Smooth muscle cell (in vitro differentiated cells): ENCODE data around the gene DSCAML1. TPM values are rescaled to one million over a fixed set of nuclear protein-coding genes. Genes with fewer than 3 reads are reported as not detected.

ENCODE experiments used
- DNase-seq: peaks from one replicate; lab custom pipeline; 2025; ENCODE audit not compliant: unreplicated experiment; lab: John Stamatoyannopoulos, UW
- H2AFZ ChIP-seq: fragments of 200-600 bp; sonication (generic); 2 replicates; pipeline ENCODE4 v1.6.0; 2016; ENCODE audit warnings: antibody characterized with exemption, low read depth, mild to moderate bottlenecking
- H3F3A ChIP-seq: fragments of 200-600 bp; sonication (generic); 2 replicates; pipeline ENCODE4 v1.6.0; 2017; ENCODE audit warnings: antibody characterized with exemption, low read depth
- H3K27ac ChIP-seq: fragments of 200-600 bp; sonication (generic); 2 replicates; pipeline ENCODE4 v1.5.1; 2016; ENCODE audit warnings: low read depth, mild to moderate bottlenecking
- H3K27me3 ChIP-seq: fragments of 200-600 bp; sonication (generic); 2 replicates; pipeline ENCODE4 v1.6.1; 2016; ENCODE audit warnings: low read depth, mild to moderate bottlenecking
- H3K36me3 ChIP-seq: fragments of 200-600 bp; sonication (generic); 2 replicates; pipeline ENCODE4 v1.5.1; 2016; ENCODE audit warnings: low read depth
- H3K4me1 ChIP-seq: fragments of 200-600 bp; sonication (generic); 2 replicates; pipeline ENCODE4 v1.5.1; 2016; ENCODE audit warnings: low read depth
- H3K4me2 ChIP-seq: fragments of 200-600 bp; sonication (generic); 2 replicates; pipeline ENCODE4 v1.6.0; 2016; ENCODE audit warnings: mild to moderate bottlenecking
- H3K4me3 ChIP-seq: fragments of 200-600 bp; sonication (generic); 2 replicates; pipeline ENCODE4 v1.5.1; 2016; ENCODE audit warnings: mild to moderate bottlenecking
- H3K79me2 ChIP-seq: fragments of 200-600 bp; sonication (generic); 2 replicates; pipeline ENCODE4 v1.6.0; 2016; ENCODE audit warnings: low read depth, mild to moderate bottlenecking
- H3K9ac ChIP-seq: fragments of 200-600 bp; sonication (generic); 2 replicates; pipeline ENCODE4 v1.6.0; 2016; ENCODE audit warnings: low read depth
- H3K9me3 ChIP-seq: fragments of 200-600 bp; sonication (generic); replicated peaks from 2 replicates; pipeline ENCODE4 v1.5.1; 2016; ENCODE audit warnings: low read depth
- H4K20me1 ChIP-seq: fragments of 200-600 bp; sonication (generic); 2 replicates; pipeline ENCODE4 v1.6.0; 2016; ENCODE audit warnings: low read depth
- WGBS: methylation state at CpG from one replicate; pipeline ENCODE4 v1.1.7; 2016; ENCODE audit warnings: low lambda C conversion rate; 5-methylcytosine and 5-hydroxymethylcytosine counted together
- polyA plus RNA-seq: library from polyadenylated mRNA; unstranded; fragments of >200 nt; fragmentation: Nextera tagmentation; extraction: Ambion mirVana; gene quantifications from 2 replicates; pipeline ENCODE4 v1.2.1, GENCODE V29; 2016
- total RNA-seq: library from RNA; depleted of rRNA; stranded (reverse); fragments of >200 nt; gene quantifications from 2 replicates; pipeline ENCODE4 v1.2.3, GENCODE V29; 2014
- TF ChIP-seq, protein P1 (sequence below): fragments of 200-600 bp; sonication (generic); IDR thresholded peaks from 2 replicates; pipeline ENCODE4 v1.5.1; 2017; ENCODE audit warnings: borderline replicate concordance, mild to moderate bottlenecking, antibody characterized with exemption; ENCODE audit not compliant: insufficient read depth, poor library complexity, severe bottlenecking

The DSCAML1 gene
- total and polyA plus RNA-seq, 2 experiments from 2014 or later = 0.22 TPM; not detected in 1

DNA sequence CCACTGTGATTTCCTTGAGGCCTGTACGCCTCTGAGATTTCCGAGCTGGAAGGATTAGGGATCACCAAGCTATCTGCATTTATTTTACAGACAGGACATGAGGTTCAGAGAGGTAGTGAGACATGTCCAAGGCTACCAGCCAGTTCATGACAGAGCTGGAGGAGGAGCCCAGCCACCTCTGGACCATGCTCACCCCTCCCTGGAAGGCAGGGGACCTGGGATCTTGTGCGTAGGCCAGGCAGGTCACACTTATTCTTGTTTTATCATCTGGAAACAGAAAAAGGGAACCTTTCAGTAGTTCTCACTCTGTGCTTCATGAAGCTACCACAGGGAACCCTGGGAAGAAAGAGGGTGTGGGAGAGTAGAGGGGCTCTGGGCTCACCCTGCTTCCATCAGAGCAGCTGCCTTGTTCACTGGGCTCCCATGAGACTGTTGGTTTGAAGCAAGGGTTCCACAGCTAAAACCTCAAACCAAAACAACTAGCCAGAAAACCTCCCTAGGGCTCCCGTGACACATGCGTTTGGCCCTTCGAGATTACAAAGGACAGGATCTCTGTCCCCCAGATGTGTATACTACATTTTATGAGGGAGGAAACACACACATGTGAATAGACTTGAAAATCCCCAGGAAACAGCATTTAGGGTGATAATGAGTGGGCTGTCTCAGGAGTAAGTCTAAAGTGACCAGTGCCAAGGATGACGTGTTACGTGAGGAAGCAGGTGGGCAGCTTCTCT lies 106.4 kb downstream of the DSCAML1 start:
- 85% methylated on average over 8 of the region's 8 CpGs for WGBS
- Histone ChIP-seq H3K4me1 (peaks cover 11% of the 10 kb centered on the region), H3K36me3 (no peaks in the 10 kb centered on the region), H4K20me1 (no peaks in the 10 kb centered on the region), H3K27ac (no peak overlapping the region), H3K4me2 (no peak overlapping the region), H3K4me3 (no peak overlapping the region), H3K9me3 (no peaks in the 10 kb centered on the region), H3F3A (no peaks in the 10 kb centered on the region), H3K79me2 (no peaks in the 10 kb centered on the region), H3K27me3 (peaks cover 31% of the 10 kb centered on the region), H3K9ac (no peak overlapping the region), H2AFZ (no peak overlapping the region)
- TF ChIP-seq, protein P1, sequence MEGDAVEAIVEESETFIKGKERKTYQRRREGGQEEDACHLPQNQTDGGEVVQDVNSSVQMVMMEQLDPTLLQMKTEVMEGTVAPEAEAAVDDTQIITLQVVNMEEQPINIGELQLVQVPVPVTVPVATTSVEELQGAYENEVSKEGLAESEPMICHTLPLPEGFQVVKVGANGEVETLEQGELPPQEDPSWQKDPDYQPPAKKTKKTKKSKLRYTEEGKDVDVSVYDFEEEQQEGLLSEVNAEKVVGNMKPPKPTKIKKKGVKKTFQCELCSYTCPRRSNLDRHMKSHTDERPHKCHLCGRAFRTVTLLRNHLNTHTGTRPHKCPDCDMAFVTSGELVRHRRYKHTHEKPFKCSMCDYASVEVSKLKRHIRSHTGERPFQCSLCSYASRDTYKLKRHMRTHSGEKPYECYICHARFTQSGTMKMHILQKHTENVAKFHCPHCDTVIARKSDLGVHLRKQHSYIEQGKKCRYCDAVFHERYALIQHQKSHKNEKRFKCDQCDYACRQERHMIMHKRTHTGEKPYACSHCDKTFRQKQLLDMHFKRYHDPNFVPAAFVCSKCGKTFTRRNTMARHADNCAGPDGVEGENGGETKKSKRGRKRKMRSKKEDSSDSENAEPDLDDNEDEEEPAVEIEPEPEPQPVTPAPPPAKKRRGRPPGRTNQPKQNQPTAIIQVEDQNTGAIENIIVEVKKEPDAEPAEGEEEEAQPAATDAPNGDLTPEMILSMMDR = no peak
- no peak for DNase-seq

DNA sequence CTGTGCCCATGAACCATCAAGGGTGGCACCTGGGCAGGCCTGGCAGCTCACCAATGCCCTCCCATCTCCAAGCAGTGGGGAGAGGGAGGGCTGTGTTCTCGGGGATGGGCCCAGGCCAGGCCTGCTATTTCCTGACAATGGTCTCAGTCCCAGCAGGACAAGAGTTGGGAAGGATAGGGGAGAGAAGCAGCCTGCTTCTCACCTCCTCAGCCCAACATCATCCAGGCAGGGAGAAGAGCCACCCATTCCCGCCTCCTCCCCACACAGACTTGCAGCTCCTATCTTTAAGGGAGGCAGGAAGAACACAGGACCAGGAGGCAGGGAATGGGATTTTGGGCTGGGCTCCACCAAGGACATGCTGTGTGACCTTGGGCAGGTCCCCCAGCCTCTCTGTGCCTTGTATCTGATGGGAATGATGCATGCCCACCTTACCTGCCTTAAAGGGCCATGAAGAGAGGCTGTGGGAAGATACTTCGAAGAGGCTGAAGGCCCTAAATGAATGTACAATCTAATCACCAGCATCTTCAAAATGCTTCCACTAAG lies 108.7 kb downstream of the DSCAML1 start:
- DNase-seq = no peak
- Histone ChIP-seq H3K9ac (no peak overlapping the region), H3F3A (no peaks in the 10 kb centered on the region), H3K9me3 (no peaks in the 10 kb centered on the region), H4K20me1 (no peaks in the 10 kb centered on the region), H3K27me3 (peaks cover 12% of the 10 kb centered on the region), H3K36me3 (no peaks in the 10 kb centered on the region), H3K4me1 (peaks cover 11% of the 10 kb centered on the region), H2AFZ (no peak overlapping the region), H3K4me2 (no peak overlapping the region), H3K79me2 (no peaks in the 10 kb centered on the region), H3K4me3 (no peak overlapping the region), H3K27ac (no peak overlapping the region)
- WGBS = 73% methylated on average over 3 of the region's 3 CpGs
- TF ChIP-seq, protein P1 = no peak

DNA sequence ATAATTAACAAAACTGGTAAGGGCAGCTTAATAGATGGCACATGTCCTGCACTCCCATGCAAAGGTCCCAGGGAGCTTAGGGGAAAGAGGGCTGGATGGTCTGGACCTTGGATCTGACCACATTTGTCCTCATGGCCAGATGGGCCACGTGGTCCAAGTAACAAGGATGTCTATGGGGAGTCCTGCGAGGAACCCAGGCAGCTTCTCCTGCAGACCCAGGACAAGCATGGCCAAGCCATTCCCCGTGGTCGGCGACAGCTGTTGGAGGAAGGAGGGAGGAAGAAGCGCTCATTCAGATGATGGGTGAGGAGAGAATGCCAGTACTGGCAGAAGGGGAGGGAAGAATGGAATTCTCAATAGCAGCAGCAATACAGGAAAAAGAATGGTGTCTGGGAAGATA lies 109.2 kb downstream of the DSCAML1 start:
- peaks cover 12% of the 10 kb centered on the region for H3K27me3 ChIP-seq
- WGBS = 95% methylated on average over 6 of the region's 6 CpGs
- no peaks in the 10 kb centered on the region for H4K20me1 ChIP-seq
- H3K4me1 ChIP-seq = peaks cover 11% of the 10 kb centered on the region
- no peaks in the 10 kb centered on the region for H3K36me3 ChIP-seq
- H3K4me3 ChIP-seq = no peak overlapping the region
- DNase-seq = no peak
- H3K4me2 ChIP-seq = no peak overlapping the region
- TF ChIP-seq, protein P1 = no peak
- no peaks in the 10 kb centered on the region for H3K9me3 ChIP-seq
- H3F3A ChIP-seq = no peaks in the 10 kb centered on the region
- no peaks in the 10 kb centered on the region for H3K79me2 ChIP-seq
- no peak overlapping the region for H2AFZ ChIP-seq
- no peak overlapping the region for H3K9ac ChIP-seq
- H3K27ac ChIP-seq = no peak overlapping the region
